NK-92 treated with Interleukin-12 subunit alpha and Interleukin-12 subunit beta, amount 100 ng/mL, for 24 hours (cell line): Measurements from ENCODE around the gene ALS2CL.
A peak's percentile ranks its signal among the peaks of the same experiment; 100 is the strongest.

Source experiments
- DNase-seq: peaks from one replicate; lab custom pipeline; 2025; lab: John Stamatoyannopoulos, UW

The ALS2CL gene

GRCh38 chr3:46716461-46717441, 23.3 kb upstream of the ALS2CL start:
- DNase-seq: no peak

- DNase-seq: no peak
Measured at GRCh38 chr3:46715507-46716175, 22.2 kb upstream of the ALS2CL start.

- DNase-seq: no peak
Measured at GRCh38 chr3:46714728-46715506, 21.4 kb upstream of the ALS2CL start.

- DNase-seq: no peak
Measured at GRCh38 chr3:46713898-46714552, 20.5 kb upstream of the ALS2CL start.

- no peak for DNase-seq
Measured at GRCh38 chr3:46713050-46713897, 19.8 kb upstream of the ALS2CL start.

- DNase-seq: no peak
Measured at GRCh38 chr3:46712191-46713049, 18.9 kb upstream of the ALS2CL start.

- DNase-seq: no peak
Measured at GRCh38 chr3:46711760-46712159, 18.3 kb upstream of the ALS2CL start.

- DNase-seq: no peak
Measured at GRCh38 chr3:46711305-46711704, 17.8 kb upstream of the ALS2CL start.

- no peak for DNase-seq
Measured at GRCh38 chr3:46710671-46711295, 17.3 kb upstream of the ALS2CL start.

GRCh38 chr3:46710229-46710628, 16.8 kb upstream of the ALS2CL start:
- DNase-seq: no peak

- no peak for DNase-seq
Measured at GRCh38 chr3:46709721-46710120, 16.2 kb upstream of the ALS2CL start.

GRCh38 chr3:46709157-46709654, 15.7 kb upstream of the ALS2CL start:
- no peak for DNase-seq

GRCh38 chr3:46708401-46709156, 15.1 kb upstream of the ALS2CL start:
- no peak for DNase-seq

- DNase-seq: no peak
Measured at GRCh38 chr3:46707601-46708011, 14.1 kb upstream of the ALS2CL start.

GRCh38 chr3:46706771-46707582, 13.5 kb upstream of the ALS2CL start:
- DNase-seq: no peak

GRCh38 chr3:46705751-46706552, 12.5 kb upstream of the ALS2CL start:
- no peak for DNase-seq

GRCh38 chr3:46705022-46705530, 11.6 kb upstream of the ALS2CL start:
- DNase-seq: peak; percentile 22
